ENCODE measurements around the gene PRKD2. TPM values are rescaled to one million over a fixed set of nuclear protein-coding genes. Genes with fewer than 3 reads are reported as not detected.

The PRKD2 gene
- total RNA-seq, 4 donors from 2014 or later = 40.1 to 201 (median 53.5) TPM

DNA sequence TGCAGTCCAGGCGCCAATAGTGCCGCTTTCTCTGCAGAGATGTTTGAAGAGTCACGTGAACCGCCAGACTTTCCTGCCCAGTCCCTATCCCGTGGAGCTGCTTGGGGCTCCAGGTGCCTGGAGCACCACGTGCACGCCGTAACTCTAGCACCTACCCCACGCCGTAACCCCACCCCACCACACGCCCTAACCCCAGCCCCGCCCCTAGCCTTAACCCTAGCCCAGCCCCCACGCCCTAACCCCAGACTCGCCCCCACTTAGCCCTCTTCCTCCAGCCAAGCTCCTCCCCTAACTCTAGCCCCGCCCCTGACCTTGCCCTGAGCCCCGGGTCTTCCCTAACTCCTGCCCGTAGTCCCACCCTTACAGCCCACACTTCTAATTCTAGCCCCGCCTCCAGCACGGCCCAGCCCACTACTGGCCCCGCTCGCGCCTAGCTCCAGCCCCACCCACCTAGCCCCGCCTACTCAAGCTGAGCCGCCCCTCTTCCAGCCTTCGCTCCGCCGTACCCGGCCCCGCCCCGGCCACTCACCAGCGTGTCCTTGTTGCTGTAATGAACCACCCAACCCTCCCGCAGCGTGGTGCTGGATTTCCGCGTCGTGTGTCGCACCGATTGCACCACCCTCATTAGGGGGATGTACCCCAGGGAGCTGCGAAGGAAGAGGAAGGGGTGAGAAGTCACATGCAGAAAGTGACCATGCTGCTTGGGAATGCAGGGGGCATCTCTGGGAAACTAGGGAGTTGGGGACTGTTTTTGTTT, 19.5 kb downstream of the PRKD2 start:
- peaks cover 0 to 10% (median 6%) of the 10 kb centered on the region in 4 donors for H3K4me1 ChIP-seq
- no peak for TF ChIP-seq POLR2A (IDR thresholded peaks at IDR 0.05)
- no peak for TF ChIP-seq EP300 (IDR thresholded peaks at IDR 0.05; ENCODE audit: low read depth)
- TF ChIP-seq POLR2AphosphoS5 (IDR thresholded peaks at IDR 0.05) = no peak
- TF ChIP-seq, protein P1, sequence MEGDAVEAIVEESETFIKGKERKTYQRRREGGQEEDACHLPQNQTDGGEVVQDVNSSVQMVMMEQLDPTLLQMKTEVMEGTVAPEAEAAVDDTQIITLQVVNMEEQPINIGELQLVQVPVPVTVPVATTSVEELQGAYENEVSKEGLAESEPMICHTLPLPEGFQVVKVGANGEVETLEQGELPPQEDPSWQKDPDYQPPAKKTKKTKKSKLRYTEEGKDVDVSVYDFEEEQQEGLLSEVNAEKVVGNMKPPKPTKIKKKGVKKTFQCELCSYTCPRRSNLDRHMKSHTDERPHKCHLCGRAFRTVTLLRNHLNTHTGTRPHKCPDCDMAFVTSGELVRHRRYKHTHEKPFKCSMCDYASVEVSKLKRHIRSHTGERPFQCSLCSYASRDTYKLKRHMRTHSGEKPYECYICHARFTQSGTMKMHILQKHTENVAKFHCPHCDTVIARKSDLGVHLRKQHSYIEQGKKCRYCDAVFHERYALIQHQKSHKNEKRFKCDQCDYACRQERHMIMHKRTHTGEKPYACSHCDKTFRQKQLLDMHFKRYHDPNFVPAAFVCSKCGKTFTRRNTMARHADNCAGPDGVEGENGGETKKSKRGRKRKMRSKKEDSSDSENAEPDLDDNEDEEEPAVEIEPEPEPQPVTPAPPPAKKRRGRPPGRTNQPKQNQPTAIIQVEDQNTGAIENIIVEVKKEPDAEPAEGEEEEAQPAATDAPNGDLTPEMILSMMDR (IDR thresholded peaks at IDR 0.05) = no peak
- no peaks in the 10 kb centered on the region for H3K27me3 ChIP-seq
- DNase-seq = peak; percentile 96
- in situ Hi-C loops (cut with MboI; ENCODE audit: low pct_ligation_motif_present in 1 of 4, low pct_unique_long_range_greater_than_20kb in 1 of 4, low sequenced_read_pairs in 3 of 4) = no loop called here
- 40 to 43% methylated on average over 9 to 39 of the region's 39 CpGs for WGBS, 2 donors (ENCODE audit: low coverage in 1 of 2)
- peaks cover 0 to 78% (median 32%) of the 10 kb centered on the region in 4 donors for H3K36me3 ChIP-seq
- H3K27ac ChIP-seq = peak overlapping the region in 3 of 4 donors; percentile 9 to 27 (median 22)
- intact Hi-C loops (cut with DNase I; ENCODE audit: low total_unique reads) = no loop called here
- H3K4me3 ChIP-seq = no peak overlapping the region
- H3K9me3 ChIP-seq = no peaks in the 10 kb centered on the region

DNA sequence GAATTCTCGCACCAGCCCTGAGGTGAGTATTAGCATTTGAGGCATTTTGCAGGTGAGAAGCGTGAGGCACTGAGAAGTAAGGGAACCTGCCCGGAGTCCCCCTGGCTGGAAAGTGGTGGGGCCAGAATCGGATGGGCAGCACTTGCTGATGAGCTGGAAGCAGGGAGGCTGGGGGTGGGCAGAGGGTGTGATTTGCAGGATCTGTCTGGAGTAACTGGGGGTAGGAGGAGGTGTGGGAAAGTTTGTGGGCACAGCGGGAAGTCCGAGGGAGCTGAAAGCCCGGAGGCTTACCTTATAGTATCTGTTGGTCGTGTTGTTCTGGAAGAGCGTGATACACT, 20.1 kb downstream of the PRKD2 start:
- Histone ChIP-seq H3K9me3 (no peaks in the 10 kb centered on the region), H3K36me3 (peaks cover 0 to 78% (median 32%) of the 10 kb centered on the region in 4 donors), H3K4me1 (peaks cover 0 to 10% (median 6%) of the 10 kb centered on the region in 4 donors), H3K4me3 (no peak overlapping the region), H3K27me3 (no peaks in the 10 kb centered on the region), H3K27ac (peak overlapping the region in 3 of 4 donors; percentile 9 to 27 (median 22))
- no peak for DNase-seq
- 67 to 84% methylated on average over 2 to 9 of the region's 9 CpGs for WGBS, 2 donors (ENCODE audit: low coverage in 1 of 2)
- no peak for TF ChIP-seq POLR2A (IDR thresholded peaks at IDR 0.05)
- no peak for TF ChIP-seq POLR2AphosphoS5 (IDR thresholded peaks at IDR 0.05)
- TF ChIP-seq, protein P1 (IDR thresholded peaks at IDR 0.05) = no peak
- TF ChIP-seq EP300 (IDR thresholded peaks at IDR 0.05; ENCODE audit: low read depth) = no peak
- in situ Hi-C loops (cut with MboI; ENCODE audit: low pct_ligation_motif_present in 1 of 4, low pct_unique_long_range_greater_than_20kb in 1 of 4, low sequenced_read_pairs in 3 of 4) = no loop called here
- intact Hi-C loops (cut with DNase I; ENCODE audit: low total_unique reads) = no loop called here

DNA sequence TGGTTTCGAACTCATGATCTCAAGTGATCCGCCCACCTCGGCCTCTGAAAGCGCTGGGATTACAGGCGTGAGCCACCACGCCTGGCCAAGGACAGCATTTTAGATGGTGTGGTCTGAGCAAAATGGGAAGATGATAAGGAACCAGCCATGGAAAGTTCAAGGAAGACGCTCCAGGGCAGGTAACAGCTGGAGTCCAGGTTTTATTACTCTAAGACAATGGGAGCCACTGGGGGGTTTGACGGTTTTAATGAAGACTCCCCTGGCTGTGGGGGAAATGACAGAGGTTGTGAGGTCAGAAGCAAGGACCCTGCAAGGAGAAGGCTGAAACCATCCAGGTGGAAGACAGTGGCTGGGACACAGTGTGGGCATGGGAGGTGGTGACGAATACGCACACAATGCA, 20.9 kb downstream of the PRKD2 start:
- no peaks in the 10 kb centered on the region for H3K9me3 ChIP-seq
- peaks cover 0 to 78% (median 32%) of the 10 kb centered on the region in 4 donors for H3K36me3 ChIP-seq
- no peak overlapping the region for H3K27ac ChIP-seq
- H3K4me1 ChIP-seq = peaks cover 0 to 10% (median 6%) of the 10 kb centered on the region in 4 donors
- H3K27me3 ChIP-seq = no peaks in the 10 kb centered on the region
- no peak for TF ChIP-seq POLR2A (IDR thresholded peaks at IDR 0.05)
- TF ChIP-seq, protein P1 (IDR thresholded peaks at IDR 0.05) = no peak
- no peak for TF ChIP-seq POLR2AphosphoS5 (IDR thresholded peaks at IDR 0.05)
- TF ChIP-seq EP300 (IDR thresholded peaks at IDR 0.05; ENCODE audit: low read depth) = no peak
- 96 to 100% methylated on average over 6 to 10 of the region's 10 CpGs for WGBS, 2 donors (ENCODE audit: low coverage in 1 of 2)
- intact Hi-C loops (cut with DNase I; ENCODE audit: low total_unique reads) (no loop called here), in situ Hi-C loops (cut with MboI; ENCODE audit: low pct_ligation_motif_present in 1 of 4, low pct_unique_long_range_greater_than_20kb in 1 of 4, low sequenced_read_pairs in 3 of 4) (no loop called here)
- no peak overlapping the region for H3K4me3 ChIP-seq
- no peak for DNase-seq

DNA sequence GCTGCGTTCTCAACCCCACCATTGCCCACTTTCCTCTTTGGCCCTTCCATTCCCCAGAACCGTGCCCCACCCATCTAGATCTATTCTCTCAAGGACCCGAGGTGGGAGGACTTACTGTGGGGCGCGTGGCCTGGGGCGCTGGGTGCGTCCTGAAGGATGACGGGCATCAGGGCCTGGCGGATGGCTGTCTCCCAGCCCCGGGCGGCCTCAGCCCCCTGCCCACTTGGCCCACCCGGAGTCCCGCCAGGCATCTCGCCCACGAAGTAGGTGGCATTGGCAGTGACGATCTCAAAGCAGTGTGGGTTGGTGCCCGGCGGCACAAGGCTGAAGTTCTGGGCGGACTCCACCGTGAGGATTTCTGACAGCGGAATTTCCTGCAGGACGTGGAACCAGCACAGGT, 23.2 kb downstream of the PRKD2 start:
- H3K27me3 ChIP-seq = no peaks in the 10 kb centered on the region
- DNase-seq = no peak
- H3K4me3 ChIP-seq = no peak overlapping the region
- no peak for TF ChIP-seq POLR2A (IDR thresholded peaks at IDR 0.05)
- TF ChIP-seq, protein P1 (IDR thresholded peaks at IDR 0.05) = no peak
- TF ChIP-seq EP300 (IDR thresholded peaks at IDR 0.05; ENCODE audit: low read depth) = no peak
- no peak for TF ChIP-seq POLR2AphosphoS5 (IDR thresholded peaks at IDR 0.05)
- no peak overlapping the region for H3K27ac ChIP-seq
- peaks cover 0 to 78% (median 38%) of the 10 kb centered on the region in 4 donors for H3K36me3 ChIP-seq
- intact Hi-C loops (cut with DNase I; ENCODE audit: low total_unique reads) (no loop called here), in situ Hi-C loops (cut with MboI; ENCODE audit: low pct_ligation_motif_present in 1 of 4, low pct_unique_long_range_greater_than_20kb in 1 of 4, low sequenced_read_pairs in 3 of 4) (no loop called here)
- WGBS, 2 donors (ENCODE audit: low coverage in 1 of 2) = 94% methylated on average over 22 of the region's 22 CpGs; no CpG with 5 or more reads in 1 of the 2 donors
- no peaks in the 10 kb centered on the region for H3K9me3 ChIP-seq
- peaks cover 0 to 10% (median 6%) of the 10 kb centered on the region in 4 donors for H3K4me1 ChIP-seq
